HG02870 (cell line): ENCODE data around the gene GAD2.
"Not testable (repeated sequence)": the region's sequence is repeated elsewhere in the genome, so short reads cannot be mapped to it uniquely, and the experiment has no call there.

Experiments
- ATAC-seq: cut with Tn5 transposase; IDR thresholded peaks from one replicate; pipeline ENCODE4 v1.9.1; 2021; ENCODE audit warnings: mild to moderate bottlenecking, moderate library complexity; ENCODE audit not compliant: unreplicated experiment

The GAD2 gene

DNA sequence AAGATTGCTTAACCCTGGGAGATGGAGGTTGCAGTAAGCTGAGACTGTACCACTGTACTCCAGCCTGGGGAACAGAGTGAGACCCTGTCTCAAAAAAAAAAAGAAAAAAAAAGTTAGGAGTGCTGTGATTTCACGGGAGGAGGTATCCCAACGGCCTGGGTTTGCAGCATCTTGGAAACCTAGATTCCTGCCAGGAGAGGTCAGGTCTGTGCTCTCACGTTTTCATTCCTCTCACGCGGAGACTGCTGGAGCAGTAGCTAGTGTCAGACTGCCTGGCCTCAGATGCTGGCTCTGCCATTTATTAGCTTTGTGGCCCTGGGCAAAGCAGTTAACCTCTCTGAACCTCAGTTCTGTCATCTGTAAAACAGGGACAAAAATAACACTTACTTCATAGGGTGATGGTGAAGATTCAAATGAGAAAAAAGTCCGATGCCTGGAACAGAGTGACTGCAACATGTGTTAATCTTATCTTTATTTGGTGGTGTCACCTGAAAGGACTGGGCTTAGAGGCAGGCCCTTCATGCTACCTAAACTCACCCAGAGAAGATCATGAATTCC, 94.9 kb downstream of the GAD2 start:
- ATAC-seq, result no peak

DNA sequence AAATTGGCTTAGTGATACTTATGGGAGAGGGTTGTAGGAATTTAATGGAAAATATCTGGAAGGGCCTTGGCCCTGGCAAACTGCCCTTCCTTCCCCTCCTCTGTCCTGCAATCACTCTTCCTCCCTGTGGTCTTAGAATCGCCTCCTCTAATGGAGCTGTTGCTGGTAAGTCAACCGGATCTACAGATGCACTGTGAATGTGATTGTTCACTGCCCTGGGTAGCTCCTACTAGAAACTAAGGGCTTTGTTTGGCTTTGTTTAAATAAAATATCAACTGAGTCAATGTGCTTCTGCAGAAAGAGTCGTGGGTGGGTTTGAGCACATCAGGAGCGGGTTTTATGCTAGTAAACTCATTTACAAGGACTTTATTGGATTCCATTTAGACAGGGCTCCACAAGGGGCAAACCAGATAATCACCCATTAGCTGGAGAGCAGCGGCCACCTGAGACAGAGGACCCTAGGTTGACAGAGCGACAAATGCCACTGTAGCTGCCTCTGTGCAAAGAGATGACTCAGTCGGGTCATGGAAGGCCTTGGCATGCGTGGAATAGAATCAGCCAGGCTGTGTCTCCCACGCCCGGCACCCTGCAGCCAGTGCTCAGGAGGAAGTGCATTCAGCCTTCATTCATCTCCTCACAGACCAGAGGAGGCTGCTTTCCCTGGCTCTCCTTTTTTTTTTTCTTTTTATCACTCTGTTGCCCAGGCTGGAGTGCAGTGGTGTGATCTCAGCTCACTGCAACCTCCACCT, 97.9 kb downstream of the GAD2 start:
- no peak for ATAC-seq

DNA sequence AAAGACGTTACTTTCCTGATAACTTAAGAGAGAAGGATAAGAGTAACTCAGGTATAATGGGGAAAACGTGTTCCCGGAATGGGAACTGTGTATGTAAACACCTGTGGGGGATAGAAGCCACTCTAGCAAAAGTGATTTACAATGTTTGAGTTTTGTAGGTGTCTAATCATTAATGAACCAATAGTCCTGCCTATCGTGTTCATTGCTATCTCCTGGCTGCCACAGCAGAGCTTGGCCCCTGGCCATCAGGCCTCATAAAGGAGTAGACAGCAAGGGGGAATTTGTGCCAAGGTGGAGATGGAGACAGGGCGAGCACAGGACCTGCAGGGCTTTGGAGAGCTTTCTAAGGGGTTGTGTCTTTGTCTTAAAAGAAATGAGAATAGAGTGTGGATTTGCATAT, 102.1 kb downstream of the GAD2 start:
- no peak for ATAC-seq

DNA sequence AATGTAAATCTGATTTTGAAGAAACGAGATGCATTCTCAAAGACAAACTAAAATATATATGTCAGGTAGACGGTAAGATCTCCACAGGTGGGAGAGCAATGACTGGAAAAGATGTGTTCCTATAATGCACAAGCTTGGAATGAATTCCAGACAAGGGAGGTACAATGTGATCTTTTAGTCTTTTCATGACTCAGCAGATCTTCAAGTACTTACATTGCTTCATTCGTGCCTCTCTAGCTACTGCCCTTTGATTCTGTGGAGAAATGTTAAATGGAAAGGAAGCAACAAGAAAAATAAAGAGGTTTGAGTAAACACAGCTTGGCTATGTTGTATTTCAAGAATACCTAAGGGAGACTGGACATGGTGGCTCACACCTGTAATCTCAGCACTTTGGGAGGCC, 106.6 kb downstream of the GAD2 start:
- no peak for ATAC-seq

DNA sequence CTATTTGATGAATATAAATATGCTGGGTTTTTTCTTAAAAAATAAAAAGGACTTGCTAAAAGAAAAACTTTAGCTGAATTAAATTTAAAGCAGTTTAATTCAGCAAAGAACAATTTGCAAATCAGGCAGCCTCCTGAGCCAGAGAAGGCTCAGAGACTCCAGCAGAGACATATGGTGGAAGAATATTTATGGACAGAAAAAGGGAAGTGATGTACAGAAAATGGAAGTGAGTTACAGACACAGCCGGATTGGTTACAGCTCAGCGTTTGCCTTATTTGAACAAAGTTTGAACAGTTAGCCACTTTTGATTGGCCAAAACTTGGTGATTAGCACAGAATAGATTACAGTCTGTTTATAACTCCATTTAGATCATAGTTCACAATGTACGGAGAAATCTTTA, 110.3 kb downstream of the GAD2 start:
- no peak for ATAC-seq

DNA sequence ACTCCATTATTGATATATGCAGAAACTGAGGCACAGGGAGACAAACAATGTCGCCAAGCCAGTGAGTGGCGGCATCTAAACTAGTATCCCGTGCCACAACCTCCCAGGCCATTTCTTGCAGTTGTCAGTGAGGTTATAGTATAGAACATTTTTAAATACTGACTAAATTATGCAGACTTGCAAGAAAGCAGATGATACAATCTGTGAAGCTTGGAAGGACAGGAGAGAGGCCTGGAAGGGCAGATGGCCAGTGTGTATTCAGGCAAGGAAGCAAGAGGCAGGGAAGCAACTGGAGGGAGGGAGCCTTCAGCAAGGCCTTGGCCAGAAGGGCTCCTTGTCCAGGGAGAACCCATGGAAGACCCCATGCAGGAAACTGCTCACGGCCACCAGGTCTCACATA, 111.2 kb downstream of the GAD2 start:
- ATAC-seq, result no peak

DNA sequence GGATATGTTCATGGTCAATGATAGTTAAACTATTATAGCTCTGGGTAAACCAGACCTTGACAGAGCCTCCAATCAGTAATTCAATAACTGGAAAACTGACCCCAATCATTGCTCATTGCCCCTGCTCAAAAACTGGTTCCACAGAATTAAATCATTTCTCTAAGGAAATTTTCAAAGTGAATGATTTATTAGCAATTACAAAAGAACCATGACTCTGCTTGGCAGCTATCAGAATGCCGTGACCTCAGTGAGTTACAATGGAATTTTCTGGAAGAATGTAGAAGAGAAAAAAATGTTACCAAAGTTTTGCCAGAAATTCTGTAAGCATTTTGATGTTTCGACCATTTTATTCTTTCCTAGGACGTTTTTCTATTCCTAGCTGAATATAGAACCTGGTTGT, 114.8 kb downstream of the GAD2 start:
- ATAC-seq, result no peak

DNA sequence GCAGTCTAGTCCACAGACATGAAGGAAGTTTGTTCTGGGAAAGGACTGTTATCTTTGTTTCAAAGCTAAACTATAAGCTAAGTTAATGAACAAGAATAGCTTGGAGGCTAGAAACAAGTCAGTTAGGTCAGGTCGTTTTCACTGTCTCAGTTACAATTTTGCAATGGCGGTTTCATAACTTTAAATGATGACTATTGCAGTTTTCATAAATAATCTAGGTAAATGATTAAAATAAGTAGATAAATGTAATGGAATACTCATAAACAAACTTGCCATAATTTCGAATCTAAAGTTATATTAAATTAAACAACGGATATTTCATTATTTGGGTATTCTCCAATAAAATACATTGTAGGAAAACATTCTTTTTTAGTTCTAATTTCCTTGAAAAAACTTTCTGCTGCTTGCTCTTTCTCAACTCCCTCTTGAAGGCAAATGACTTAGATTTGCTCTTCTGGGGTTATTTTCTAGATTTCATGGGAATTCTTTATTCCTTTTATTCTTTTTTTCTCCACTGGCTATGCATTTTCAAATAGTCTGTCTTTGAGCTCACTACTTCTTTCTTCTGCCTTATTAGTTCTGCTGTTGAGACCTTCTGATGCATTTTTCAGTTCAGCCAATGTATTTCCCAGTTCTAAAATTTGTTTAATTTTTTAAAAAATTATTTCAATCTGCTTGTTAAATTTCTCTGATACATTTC, 117.8 kb downstream of the GAD2 start:
- no peak for ATAC-seq

DNA sequence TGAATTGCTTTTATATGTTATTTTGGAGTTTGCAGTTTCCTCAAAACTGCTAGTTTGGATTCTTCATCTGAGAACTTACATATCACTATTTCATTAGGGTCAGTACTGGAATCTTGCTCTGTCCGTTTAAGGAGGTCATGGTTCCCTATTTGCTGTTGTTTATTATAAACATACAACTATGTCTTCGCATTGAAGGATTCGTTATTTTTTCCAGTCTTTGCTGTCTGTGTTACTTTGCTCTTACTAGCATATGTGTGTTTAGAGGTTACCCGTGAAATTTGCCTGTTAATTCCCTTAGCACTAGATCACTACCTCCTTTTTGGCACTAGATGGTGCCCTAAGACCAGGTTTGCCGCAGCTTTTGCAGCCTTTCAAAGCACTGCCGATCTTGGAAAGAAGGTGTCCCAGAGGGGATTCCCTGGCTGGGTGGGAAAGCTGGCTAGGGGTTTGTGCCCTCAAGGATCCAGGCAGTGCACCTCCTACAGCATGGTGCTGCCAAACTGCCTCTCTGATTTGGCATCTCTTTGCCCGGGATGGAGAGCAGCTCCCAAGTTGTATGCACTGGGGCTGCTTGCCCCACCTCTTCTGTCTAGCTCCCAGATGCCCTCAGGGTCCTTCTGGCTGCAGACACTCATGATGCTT, 118.5 kb downstream of the GAD2 start:
- peak; percentile 85 for ATAC-seq

DNA sequence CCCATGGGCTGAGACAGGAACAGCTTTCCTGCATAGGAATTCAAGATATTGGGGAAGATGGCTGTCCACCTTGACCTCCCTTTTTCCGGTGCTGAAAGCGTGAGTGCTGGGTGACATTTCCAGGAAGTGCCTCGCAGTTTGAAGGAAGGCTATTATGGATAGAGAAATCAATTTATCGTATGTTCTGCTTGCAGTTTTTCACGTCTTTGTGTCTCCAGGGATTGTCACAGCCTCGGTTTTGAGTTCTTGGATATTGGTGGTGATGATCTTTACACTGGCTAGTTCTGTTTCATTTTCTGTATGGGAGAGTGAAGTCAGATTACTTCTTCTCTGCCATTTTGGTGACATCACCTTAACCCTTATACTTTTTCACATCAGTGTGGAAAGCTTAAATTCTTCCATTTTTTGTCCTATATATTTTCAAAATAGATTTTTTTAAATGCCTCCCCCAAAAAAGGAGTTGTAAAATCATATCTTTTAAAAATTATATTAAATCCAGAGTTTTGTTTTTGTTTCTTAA, 119.1 kb downstream of the GAD2 start:
- peak; percentile 48 for ATAC-seq

DNA sequence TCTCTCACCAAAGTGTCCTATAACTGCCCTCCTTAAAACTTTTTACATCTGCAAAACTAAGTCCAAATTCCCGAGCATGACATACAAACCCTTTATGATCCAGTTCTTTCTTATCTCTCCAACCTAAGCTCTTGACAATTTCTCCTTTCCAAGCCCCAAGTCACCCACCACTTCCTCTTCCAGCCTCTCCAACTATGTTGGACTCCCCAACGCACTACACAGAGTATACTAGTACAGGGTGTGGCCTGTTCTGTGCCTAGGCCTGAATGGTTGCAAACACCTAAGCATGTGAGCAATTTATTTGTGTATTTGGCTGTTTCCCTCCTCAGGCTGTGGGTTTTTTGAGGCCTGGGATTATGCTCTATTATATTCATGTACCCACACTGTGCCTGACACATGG, 120.4 kb downstream of the GAD2 start:
- no peak for ATAC-seq

DNA sequence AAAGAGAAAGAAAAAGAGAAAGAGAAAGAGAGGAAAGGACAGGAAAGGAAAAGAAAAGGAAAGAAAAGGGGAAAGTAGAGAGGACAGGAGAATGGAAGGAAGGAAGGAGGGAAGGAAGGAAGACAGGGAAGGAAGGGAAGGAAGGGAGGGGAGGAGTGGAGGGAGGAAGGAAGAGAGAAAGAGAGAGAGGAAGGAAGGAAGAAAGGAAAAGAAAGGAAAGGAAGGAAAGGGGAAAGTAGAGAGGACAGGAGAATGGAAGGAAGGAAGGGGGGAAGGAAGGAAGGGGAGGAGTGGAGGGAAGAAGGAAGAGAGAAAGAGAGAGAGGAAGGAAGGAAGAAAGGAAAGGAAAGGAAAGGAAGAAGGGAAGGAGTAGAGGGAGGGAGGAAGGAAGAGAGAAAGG, 125.1 kb downstream of the GAD2 start:
- no peak for ATAC-seq

DNA sequence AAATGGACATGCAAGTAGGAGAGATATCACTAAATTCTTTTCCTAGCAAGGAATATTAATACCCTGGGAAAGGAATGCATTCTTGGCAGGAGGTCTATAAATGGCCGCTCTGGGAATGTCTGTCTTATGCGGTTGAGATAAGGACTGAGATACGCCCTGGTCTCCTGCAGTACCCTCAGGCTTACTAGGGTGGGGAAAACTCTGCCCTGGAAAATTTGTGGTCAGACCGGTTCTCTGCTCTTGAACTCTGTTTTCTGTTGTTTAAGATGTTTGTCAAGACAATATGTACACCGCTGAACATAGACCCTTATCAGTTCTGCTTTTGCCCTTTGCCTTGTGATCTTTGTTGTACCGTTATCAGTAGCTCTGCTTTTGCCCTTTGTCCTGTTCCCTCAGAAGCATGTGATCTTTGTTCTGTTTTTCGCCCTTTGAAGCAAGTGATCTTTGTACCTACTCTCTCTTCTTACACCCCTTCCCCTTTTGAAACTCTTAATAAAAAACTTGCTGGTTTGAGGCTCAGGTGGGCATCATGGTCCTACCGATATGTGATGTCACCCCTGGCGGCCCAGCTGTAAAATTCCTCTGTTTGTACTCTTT, 132.3 kb downstream of the GAD2 start:
- not testable (repeated sequence) for ATAC-seq
